Upper lobe of right lung (tissue), 1 donor: ENCODE measurements around the gene SMCO2. TPM values are rescaled to one million over a fixed set of nuclear protein-coding genes. Genes with fewer than 3 reads are reported as not detected.

Experiments used
- ATAC-seq: fragments of 200-7000 bp; cut with Tn5 transposase; one replicate; pipeline ENCODE4 v1.9.1; 2020; ENCODE audit warnings: mild to moderate bottlenecking, moderate library complexity
- DNase-seq: peaks from one replicate; pipeline ENCODE4 v3.0.0-alpha.2; 2020
- H3K27ac ChIP-seq: fragments of 200-600 bp; one replicate; pipeline ENCODE4 v1.8.0; 2022
- H3K27me3 ChIP-seq: fragments of 200-600 bp; one replicate; pipeline ENCODE4 v1.8.0; 2022; ENCODE audit warnings: mild to moderate bottlenecking
- H3K36me3 ChIP-seq: fragments of 200-600 bp; one replicate; pipeline ENCODE4 v1.8.0; 2022
- H3K4me1 ChIP-seq: fragments of 200-600 bp; one replicate; pipeline ENCODE4 v1.8.0; 2022
- H3K4me3 ChIP-seq: fragments of 200-600 bp; one replicate; pipeline ENCODE4 v1.8.0; 2022; ENCODE audit warnings: mild to moderate bottlenecking
- H3K9me3 ChIP-seq: fragments of 200-600 bp; one replicate; pipeline ENCODE4 v1.8.0; 2022
- intact Hi-C: fragments of 100-400 bp; cut with DNase I; formaldehyde crosslinking; loops from one replicate; pipeline ENCODE4 v1.11.0; 2022
- total RNA-seq: library from RNA; stranded (reverse); fragmentation: NEBNext Ultra II Directional; extraction: Animal tissue kit (Norgen Biotek cat#: 25700); gene quantifications from one replicate; pipeline ENCODE4 v1.2.1, GENCODE V29; 2021
- TF ChIP-seq, protein P1 (sequence below): fragments of 200-600 bp; IDR thresholded peaks from one replicate; pipeline ENCODE4 v1.8.0; 2022; ENCODE audit warnings: antibody characterized with exemption
- donor health status: DM: no; HTN: yes; CAD: no; lungs with severe emphysema.

SMCO2 gene
- total RNA-seq, 1 donor from 2014 or later: 0.38 TPM

DNA sequence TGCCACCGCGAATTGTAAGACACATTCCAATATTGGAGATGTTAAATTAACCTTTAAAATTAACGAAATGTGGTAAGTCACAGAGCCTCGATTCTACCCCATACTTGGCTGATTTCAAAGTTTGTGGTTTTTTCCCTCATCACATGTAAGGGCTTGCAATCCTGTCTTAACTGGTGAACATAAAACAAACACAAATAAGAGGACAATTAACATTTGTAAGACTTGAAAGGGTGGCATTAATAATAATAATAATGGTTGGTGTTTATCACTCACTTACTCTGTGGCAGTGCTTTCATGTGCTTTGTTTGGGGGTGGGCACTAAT is 104.1 kb downstream of the SMCO2 start:
- peaks cover 40% of the 10 kb centered on the region for H3K4me1 ChIP-seq
- ATAC-seq (no peak), DNase-seq (no peak)
- peak overlapping the region; percentile 48 for H3K27ac ChIP-seq
- TF ChIP-seq, protein P1, sequence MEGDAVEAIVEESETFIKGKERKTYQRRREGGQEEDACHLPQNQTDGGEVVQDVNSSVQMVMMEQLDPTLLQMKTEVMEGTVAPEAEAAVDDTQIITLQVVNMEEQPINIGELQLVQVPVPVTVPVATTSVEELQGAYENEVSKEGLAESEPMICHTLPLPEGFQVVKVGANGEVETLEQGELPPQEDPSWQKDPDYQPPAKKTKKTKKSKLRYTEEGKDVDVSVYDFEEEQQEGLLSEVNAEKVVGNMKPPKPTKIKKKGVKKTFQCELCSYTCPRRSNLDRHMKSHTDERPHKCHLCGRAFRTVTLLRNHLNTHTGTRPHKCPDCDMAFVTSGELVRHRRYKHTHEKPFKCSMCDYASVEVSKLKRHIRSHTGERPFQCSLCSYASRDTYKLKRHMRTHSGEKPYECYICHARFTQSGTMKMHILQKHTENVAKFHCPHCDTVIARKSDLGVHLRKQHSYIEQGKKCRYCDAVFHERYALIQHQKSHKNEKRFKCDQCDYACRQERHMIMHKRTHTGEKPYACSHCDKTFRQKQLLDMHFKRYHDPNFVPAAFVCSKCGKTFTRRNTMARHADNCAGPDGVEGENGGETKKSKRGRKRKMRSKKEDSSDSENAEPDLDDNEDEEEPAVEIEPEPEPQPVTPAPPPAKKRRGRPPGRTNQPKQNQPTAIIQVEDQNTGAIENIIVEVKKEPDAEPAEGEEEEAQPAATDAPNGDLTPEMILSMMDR: no peak
- no peaks in the 10 kb centered on the region for H3K9me3 ChIP-seq
- no peaks in the 10 kb centered on the region for H3K36me3 ChIP-seq
- no peak overlapping the region for H3K4me3 ChIP-seq
- no peaks in the 10 kb centered on the region for H3K27me3 ChIP-seq
- intact Hi-C loops: no loop called here

DNA sequence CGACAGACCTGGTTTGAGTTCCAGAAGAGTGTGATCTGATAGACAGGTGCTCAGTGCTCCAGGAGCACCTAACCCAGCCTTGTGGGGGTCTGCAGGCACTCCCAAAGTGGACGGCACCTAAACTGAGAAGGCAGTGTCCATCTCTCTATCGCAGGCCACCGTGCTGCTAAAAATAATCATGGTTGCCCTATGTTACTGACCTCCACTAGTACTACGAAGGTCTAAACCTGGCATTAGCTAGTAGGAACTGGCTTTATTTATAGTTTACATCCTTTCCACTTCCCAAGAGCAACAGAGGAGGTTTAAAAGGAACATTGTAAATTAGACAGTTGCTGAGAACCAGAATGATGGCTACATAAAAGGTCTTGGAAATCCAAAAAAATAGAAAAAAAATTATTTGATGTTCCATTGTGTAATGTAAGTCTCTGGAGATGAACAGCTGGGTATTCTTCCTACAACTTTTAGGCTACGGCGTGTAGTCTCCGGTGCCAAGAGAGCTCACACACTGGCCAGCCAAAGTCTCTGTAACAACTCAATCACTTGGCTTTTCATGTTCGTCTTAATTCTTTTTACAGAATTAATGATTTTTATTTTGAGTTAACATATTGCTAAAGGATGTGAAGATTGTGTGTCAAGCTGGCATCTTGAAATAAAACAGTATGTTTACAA is 104.8 kb downstream of the SMCO2 start:
- Histone ChIP-seq H3K4me1 (peaks cover 47% of the 10 kb centered on the region), H3K27ac (peak overlapping the region; percentile 64)
- intact Hi-C loops: no loop called here

More for the DNA sequence above, 104.8 kb downstream of the SMCO2 start:
- TF ChIP-seq, protein P1: no peak
- Histone ChIP-seq H3K27me3 (no peaks in the 10 kb centered on the region), H3K9me3 (no peaks in the 10 kb centered on the region), H3K36me3 (no peaks in the 10 kb centered on the region), H3K4me3 (no peak overlapping the region)
- ATAC-seq: no peak
- DNase-seq: no peak

Other genes with a start within 250 kb of the SMCO2 start
- gene STK38L, start 202.4 kb upstream of the SMCO2 start, total RNA-seq: 36.0 TPM
- 6.9 TPM for gene BMAL2, start 113.9 kb upstream of the SMCO2 start, total RNA-seq
- gene PPFIBP1, start 77.5 kb downstream of the SMCO2 start, total RNA-seq: 136 TPM
- gene REP15, start 249.7 kb downstream of the SMCO2 start, total RNA-seq: 4.5 TPM